NB4 (cell line): ENCODE data around the gene CCDC57.

Source experiments
- MYC ChIP-seq: IDR thresholded peaks from 2 replicates; pipeline ENCODE4 v1.6.1; 2011; ENCODE audit warnings: low read depth, low read length
- POLR2A ChIP-seq: IDR thresholded peaks from 2 replicates; pipeline ENCODE4 v1.6.1; 2011; ENCODE audit warnings: mild to moderate bottlenecking; ENCODE audit not compliant: insufficient read length; ENCODE audit errors: extremely low read depth
- TF ChIP-seq, protein P1 (sequence below): IDR thresholded peaks from one replicate; pipeline ENCODE4 v1.5.1; 2012; ENCODE audit warnings: low read depth, low read length
- TF ChIP-seq, protein P2 (sequence below): IDR thresholded peaks from 2 replicates; pipeline ENCODE4 v1.6.1; 2011; ENCODE audit warnings: low read depth, low read length

DNA sequence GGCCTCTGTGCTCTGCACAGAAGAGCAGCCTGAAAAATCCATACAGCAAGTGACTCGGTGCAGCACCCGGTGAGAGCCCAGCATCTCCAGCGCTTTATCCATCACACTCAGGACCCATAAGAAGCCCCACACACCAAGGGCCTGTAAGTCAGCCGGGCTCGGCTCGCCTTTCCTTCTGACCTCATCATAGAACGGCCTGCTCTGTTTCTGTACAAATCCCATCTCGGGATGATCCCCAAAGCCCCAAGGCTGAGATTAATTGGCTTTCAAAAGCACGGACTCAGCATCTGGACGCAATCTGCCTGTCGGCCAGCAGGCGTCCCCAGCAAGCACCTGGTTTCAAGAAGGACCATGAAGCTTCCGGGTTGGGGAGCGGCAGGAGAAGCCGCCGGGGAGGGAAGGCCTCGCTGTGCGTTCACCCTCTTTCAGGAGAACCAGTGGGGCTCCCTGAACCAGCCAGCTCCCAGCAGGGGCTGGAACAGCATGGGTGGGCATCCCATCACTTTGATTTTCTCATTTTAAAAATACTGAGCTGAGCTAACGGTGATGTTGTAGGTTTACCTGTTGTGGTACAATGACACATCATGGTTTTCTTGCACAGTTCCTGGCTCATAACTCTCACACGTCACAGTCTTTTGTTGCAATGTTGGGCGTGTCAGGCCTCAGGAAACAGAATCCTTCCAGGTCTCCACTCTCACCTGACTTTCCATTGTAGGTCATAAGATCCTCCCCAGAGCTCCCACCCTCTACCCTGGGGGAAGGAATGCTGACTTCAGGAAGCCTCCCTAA is 6.7 kb downstream of the CCDC57 start:
- TF ChIP-seq, protein P1, sequence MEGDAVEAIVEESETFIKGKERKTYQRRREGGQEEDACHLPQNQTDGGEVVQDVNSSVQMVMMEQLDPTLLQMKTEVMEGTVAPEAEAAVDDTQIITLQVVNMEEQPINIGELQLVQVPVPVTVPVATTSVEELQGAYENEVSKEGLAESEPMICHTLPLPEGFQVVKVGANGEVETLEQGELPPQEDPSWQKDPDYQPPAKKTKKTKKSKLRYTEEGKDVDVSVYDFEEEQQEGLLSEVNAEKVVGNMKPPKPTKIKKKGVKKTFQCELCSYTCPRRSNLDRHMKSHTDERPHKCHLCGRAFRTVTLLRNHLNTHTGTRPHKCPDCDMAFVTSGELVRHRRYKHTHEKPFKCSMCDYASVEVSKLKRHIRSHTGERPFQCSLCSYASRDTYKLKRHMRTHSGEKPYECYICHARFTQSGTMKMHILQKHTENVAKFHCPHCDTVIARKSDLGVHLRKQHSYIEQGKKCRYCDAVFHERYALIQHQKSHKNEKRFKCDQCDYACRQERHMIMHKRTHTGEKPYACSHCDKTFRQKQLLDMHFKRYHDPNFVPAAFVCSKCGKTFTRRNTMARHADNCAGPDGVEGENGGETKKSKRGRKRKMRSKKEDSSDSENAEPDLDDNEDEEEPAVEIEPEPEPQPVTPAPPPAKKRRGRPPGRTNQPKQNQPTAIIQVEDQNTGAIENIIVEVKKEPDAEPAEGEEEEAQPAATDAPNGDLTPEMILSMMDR, result peak; percentile 77
- peak; percentile 50 for TF ChIP-seq POLR2A
- TF ChIP-seq, protein P2, sequence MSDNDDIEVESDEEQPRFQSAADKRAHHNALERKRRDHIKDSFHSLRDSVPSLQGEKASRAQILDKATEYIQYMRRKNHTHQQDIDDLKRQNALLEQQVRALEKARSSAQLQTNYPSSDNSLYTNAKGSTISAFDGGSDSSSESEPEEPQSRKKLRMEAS, result peak; percentile 55; the same call in 1 of the 2 replicates
- TF ChIP-seq MYC, result peak; percentile 54; the same call in 1 of the 2 replicates
